Skeletal muscle tissue (tissue), 4 donors: Measurements from ENCODE around the gene SPON1. TPM values are rescaled to one million over a fixed set of nuclear protein-coding genes. Genes with fewer than 3 reads are reported as not detected.

ENCODE experiments used
- H3K27ac ChIP-seq: one replicate; pipeline ENCODE4 v1.7.0; 2013; ENCODE audit warnings: mild to moderate bottlenecking, low read depth, low read length, inconsistent platforms
- H3K27me3 ChIP-seq, 3 donors: one replicate each; pipeline ENCODE4 v1.7.0; 2013; ENCODE audit warnings: low read length in 3 of 3; ENCODE audit not compliant: control insufficient read depth in 3 of 3, insufficient read depth in 3 of 3
- H3K36me3 ChIP-seq, 3 donors: one replicate each; pipeline ENCODE4 v1.7.0; 2013; ENCODE audit warnings: low read length in 3 of 3; ENCODE audit not compliant: control insufficient read depth in 3 of 3, insufficient read depth in 3 of 3
- H3K4me1 ChIP-seq, 3 donors: one replicate each; pipeline ENCODE4 v1.7.0; 2013; ENCODE audit warnings: low read length in 3 of 3, mild to moderate bottlenecking in 3 of 3; ENCODE audit not compliant: control insufficient read depth in 3 of 3, insufficient read depth in 3 of 3
- H3K4me3 ChIP-seq, 3 donors: one replicate each; pipeline ENCODE4 v1.7.0; 2013; ENCODE audit warnings: low read length in 3 of 3
- H3K9ac ChIP-seq, 3 donors: one replicate each; pipeline ENCODE4 v1.7.0; 2013; ENCODE audit warnings: low read length in 3 of 3, mild to moderate bottlenecking in 3 of 3, moderate library complexity in 2 of 3, low read depth in 1 of 3
- H3K9me3 ChIP-seq, 3 donors: one replicate each; pipeline ENCODE4 v1.7.0; 2013; ENCODE audit warnings: low read length in 3 of 3; ENCODE audit not compliant: control insufficient read depth in 3 of 3
- total RNA-seq: library from RNA; depleted of rRNA; stranded (reverse); fragments of >200 nt; gene quantifications from one replicate; pipeline ENCODE4 v1.2.3, GENCODE V29; 2014
- donor health status: Osteomylitis.

SPON1 gene
- total RNA-seq, 1 donor from 2014 or later: 20.4 TPM

- no peak overlapping the region for H3K4me3 ChIP-seq
- no peaks in the 10 kb centered on the region for H3K9me3 ChIP-seq
- H3K27ac ChIP-seq: no peak overlapping the region
- H3K27me3 ChIP-seq: peaks cover 0 to 8% (median 3%) of the 10 kb centered on the region in 3 donors
- no peaks in the 10 kb centered on the region for H3K4me1 ChIP-seq
- H3K36me3 ChIP-seq: no peaks in the 10 kb centered on the region
- H3K9ac ChIP-seq: no peak overlapping the region
These were observed 19.5 kb upstream of the SPON1 start for GRCh38 chr11:13942971-13943381.

- Histone ChIP-seq H3K4me1 (no peaks in the 10 kb centered on the region), H3K9ac (no peak overlapping the region), H3K9me3 (no peaks in the 10 kb centered on the region), H3K27ac (no peak overlapping the region), H3K4me3 (no peak overlapping the region), H3K36me3 (no peaks in the 10 kb centered on the region), H3K27me3 (peaks cover 0 to 8% (median 6%) of the 10 kb centered on the region in 3 donors)
These were observed 18.5 kb upstream of the SPON1 start for GRCh38 chr11:13944016-13944415.

- H3K4me1 ChIP-seq: no peaks in the 10 kb centered on the region
- H3K27ac ChIP-seq: no peak overlapping the region
- no peaks in the 10 kb centered on the region for H3K36me3 ChIP-seq
- H3K9ac ChIP-seq: no peak overlapping the region
- H3K4me3 ChIP-seq: no peak overlapping the region
- H3K9me3 ChIP-seq: no peaks in the 10 kb centered on the region
- peaks cover 0 to 6% (median 5%) of the 10 kb centered on the region in 3 donors for H3K27me3 ChIP-seq
These were observed 17.6 kb upstream of the SPON1 start for GRCh38 chr11:13944911-13945425.

GRCh38 chr11:13947379-13947778 is 15.1 kb upstream of the SPON1 start:
- H3K27ac ChIP-seq: no peak overlapping the region
- H3K4me1 ChIP-seq: no peaks in the 10 kb centered on the region
- peaks cover 0 to 3% (median 0%) of the 10 kb centered on the region in 3 donors for H3K27me3 ChIP-seq
- H3K9ac ChIP-seq: no peak overlapping the region
- H3K4me3 ChIP-seq: no peak overlapping the region
- no peaks in the 10 kb centered on the region for H3K36me3 ChIP-seq
- H3K9me3 ChIP-seq: no peaks in the 10 kb centered on the region

- Histone ChIP-seq H3K4me3 (no peak overlapping the region), H3K9ac (no peak overlapping the region), H3K27ac (no peak overlapping the region), H3K36me3 (no peaks in the 10 kb centered on the region), H3K9me3 (no peaks in the 10 kb centered on the region), H3K27me3 (peaks cover 0 to 5% (median 3%) of the 10 kb centered on the region in 3 donors), H3K4me1 (no peaks in the 10 kb centered on the region)
These were observed 12.6 kb upstream of the SPON1 start for GRCh38 chr11:13949876-13950275.

GRCh38 chr11:13952221-13952620 is 10.3 kb upstream of the SPON1 start:
- H3K27me3 ChIP-seq: peaks cover 0 to 9% (median 8%) of the 10 kb centered on the region in 3 donors

GRCh38 chr11:13952668-13953067 is 9.9 kb upstream of the SPON1 start:
- no peak overlapping the region for H3K4me3 ChIP-seq
- no peak overlapping the region for H3K9ac ChIP-seq
- no peaks in the 10 kb centered on the region for H3K36me3 ChIP-seq
- H3K27ac ChIP-seq: no peak overlapping the region
- H3K4me1 ChIP-seq: no peaks in the 10 kb centered on the region
- H3K27me3 ChIP-seq: peaks cover 0 to 12% (median 12%) of the 10 kb centered on the region in 3 donors
- no peaks in the 10 kb centered on the region for H3K9me3 ChIP-seq

More at GRCh38 chr11:13952221-13952620, 10.3 kb upstream of the SPON1 start:
- Histone ChIP-seq H3K9ac (no peak overlapping the region), H3K27ac (no peak overlapping the region), H3K4me3 (no peak overlapping the region), H3K9me3 (no peaks in the 10 kb centered on the region), H3K4me1 (no peaks in the 10 kb centered on the region), H3K36me3 (no peaks in the 10 kb centered on the region)

- Histone ChIP-seq H3K27me3 (peaks cover 4 to 15% (median 13%) of the 10 kb centered on the region in 3 donors), H3K4me1 (no peaks in the 10 kb centered on the region), H3K9me3 (no peaks in the 10 kb centered on the region), H3K36me3 (no peaks in the 10 kb centered on the region), H3K9ac (no peak overlapping the region), H3K4me3 (no peak overlapping the region), H3K27ac (no peak overlapping the region)
These were observed 7.9 kb upstream of the SPON1 start for GRCh38 chr11:13954591-13954990.

GRCh38 chr11:13955971-13956421 is 6.5 kb upstream of the SPON1 start:
- Histone ChIP-seq H3K27me3 (peaks cover 4 to 23% (median 16%) of the 10 kb centered on the region in 3 donors), H3K27ac (no peak overlapping the region), H3K4me3 (no peak overlapping the region)

GRCh38 chr11:13956988-13957387 is 5.5 kb upstream of the SPON1 start:
- no peaks in the 10 kb centered on the region for H3K36me3 ChIP-seq
- H3K27me3 ChIP-seq: peaks cover 10 to 33% (median 25%) of the 10 kb centered on the region in 3 donors
- H3K27ac ChIP-seq: no peak overlapping the region
- H3K9me3 ChIP-seq: no peaks in the 10 kb centered on the region
- no peak overlapping the region for H3K9ac ChIP-seq
- peaks cover 0 to under 1% (median 0%) of the 10 kb centered on the region in 3 donors for H3K4me1 ChIP-seq
- no peak overlapping the region for H3K4me3 ChIP-seq

More at GRCh38 chr11:13955971-13956421, 6.5 kb upstream of the SPON1 start:
- Histone ChIP-seq H3K9ac (no peak overlapping the region), H3K4me1 (no peaks in the 10 kb centered on the region), H3K9me3 (no peaks in the 10 kb centered on the region), H3K36me3 (no peaks in the 10 kb centered on the region)
